H1 (cell line): ENCODE measurements around the gene ARHGEF1. TPM values are rescaled to one million over a fixed set of nuclear protein-coding genes. Genes with fewer than 3 reads are reported as not detected.

Source experiments
- CTCF ChIA-PET: fragments of 300-600 bp; sonication (Branson Sonifier 250); formaldehyde crosslinking; loops from one replicate; lab custom pipeline; 2021; ENCODE audit not compliant: partially characterized antibody; lab: Charles Lee
- POLR2A ChIA-PET: fragments of 300-600 bp; sonication (Branson Sonifier 250); formaldehyde crosslinking; loops from one replicate; lab custom pipeline; 2021; ENCODE audit warnings: inconsistent platforms; ENCODE audit not compliant: partially characterized antibody; lab: Charles Lee
- DNase-seq, 2 experiments: peaks; one replicate each; pipeline versions ENCODE4 v3.0.0 to v3.0.0-alpha.2; 2010 to 2022; ENCODE audit warnings: low spot score in 2 of 2, low read depth in 1 of 2, mixed read lengths in 1 of 2
- FAIRE-seq: peaks from 2 replicates; lab custom pipeline; 2011; peaks lifted over from hg19 to GRCh38; lab: Jason Lieb, UNC
- H2AFZ ChIP-seq: 2 replicates; pipeline ENCODE4 v1.8.1; 2012; ENCODE audit warnings: low read length, inconsistent platforms
- H2AK5ac ChIP-seq: 2 replicates; pipeline ENCODE4 v1.6.1; 2013; ENCODE audit warnings: low read depth, low read length
- H2BK120ac ChIP-seq: replicated peaks from 2 replicates; pipeline ENCODE3; 2013; ENCODE audit warnings: low read depth, low read length, inconsistent platforms
- H2BK12ac ChIP-seq: 2 replicates; pipeline ENCODE4 v1.6.1; 2013; ENCODE audit warnings: low read depth, low read length
- H2BK15ac ChIP-seq: 2 replicates; pipeline ENCODE4 v1.6.1; 2013; ENCODE audit warnings: low read length
- H2BK20ac ChIP-seq: 2 replicates; pipeline ENCODE4 v1.6.1; 2013; ENCODE audit warnings: low read length
- H2BK5ac ChIP-seq: 2 replicates; pipeline ENCODE4 v1.6.1; 2013; ENCODE audit warnings: low read depth, low read length
- H3K14ac ChIP-seq: 2 replicates; pipeline ENCODE4 v1.6.1; 2013; ENCODE audit warnings: inconsistent platforms; ENCODE audit not compliant: insufficient read length
- H3K18ac ChIP-seq: 2 replicates; pipeline ENCODE4 v1.6.1; 2013; ENCODE audit warnings: low read length; ENCODE audit errors: extremely low read depth
- H3K23ac ChIP-seq: 2 replicates; pipeline ENCODE4 v1.6.1; 2013; ENCODE audit warnings: inconsistent platforms; ENCODE audit not compliant: insufficient read length
- H3K23me2 ChIP-seq: 2 replicates; pipeline ENCODE4 v1.6.1; 2013; ENCODE audit warnings: low read depth, low read length
- H3K27ac ChIP-seq: 2 replicates; pipeline ENCODE4 v1.6.1; 2011; ENCODE audit warnings: low read depth, low read length, inconsistent platforms
- H3K27me3 ChIP-seq, 4 experiments: replicated peaks in 1 of 4; 1 replicate in 1 of 4; 2 replicates in 3 of 4; pipeline versions ENCODE4 v1.6.1 to v1.8.1; 2011 to 2013; ENCODE audit warnings: low read length in 3 of 4, mild to moderate bottlenecking in 3 of 4, inconsistent platforms in 2 of 4, mixed read lengths in 2 of 4, moderate library complexity in 1 of 4; ENCODE audit not compliant: control insufficient read depth in 3 of 4, insufficient read depth in 3 of 4; ENCODE audit errors: extremely low read depth in 1 of 4
- H3K36me3 ChIP-seq, 4 experiments: 2 replicates each; pipeline versions ENCODE4 v1.6.1 to v1.8.1; 2011 to 2013; ENCODE audit warnings: mild to moderate bottlenecking in 4 of 4, low read length in 3 of 4, moderate library complexity in 2 of 4, control low read depth in 1 of 4, inconsistent platforms in 1 of 4; ENCODE audit not compliant: insufficient read depth in 4 of 4, control insufficient read depth in 2 of 4
- H3K4ac ChIP-seq: replicated peaks from 2 replicates; pipeline ENCODE3; 2013; ENCODE audit warnings: low read length, low read depth, mixed read lengths, inconsistent platforms; ENCODE audit not compliant: insufficient read length
- H3K4me1 ChIP-seq, 4 experiments: replicated peaks in 1 of 4; 1 replicate in 1 of 4; 2 replicates in 3 of 4; pipeline versions ENCODE4 v1.6.1 to v1.8.1; 2011 to 2013; ENCODE audit warnings: low read length in 3 of 4, inconsistent platforms in 2 of 4, mixed read lengths in 1 of 4; ENCODE audit not compliant: insufficient read depth in 4 of 4, control insufficient read depth in 3 of 4
- H3K4me2 ChIP-seq, 2 experiments: 2 replicates each; pipeline versions ENCODE4 v1.6.1 to v1.8.1; 2011 to 2013; ENCODE audit warnings: low read depth in 2 of 2, low read length in 2 of 2, control low read depth in 1 of 2, inconsistent platforms in 1 of 2, mild to moderate bottlenecking in 1 of 2; ENCODE audit not compliant: insufficient read depth in 1 of 2
- H3K4me3 ChIP-seq, 4 experiments: fragments of 200-600, 300-600 bp in 1 of 4; sonication (generic), shearing (Covaris generic), sonication (Bioruptor Twin) in 1 of 4; 2 replicates each; pipeline versions ENCODE4 v1.5.1 to v1.8.1; 2011 to 2016; ENCODE audit warnings: low read length in 4 of 4, low read depth in 3 of 4, control low read depth in 2 of 4, inconsistent platforms in 2 of 4, mild to moderate bottlenecking in 2 of 4, mixed read lengths in 1 of 4, moderate library complexity in 1 of 4; ENCODE audit not compliant: insufficient read depth in 2 of 4; ENCODE audit errors: extremely low read depth in 1 of 4
- H3K56ac ChIP-seq: replicated peaks from 2 replicates; pipeline ENCODE3; 2013; ENCODE audit warnings: low read depth, mild to moderate bottlenecking, mixed read lengths, low read length, inconsistent platforms; ENCODE audit not compliant: insufficient read length
- H3K79me1 ChIP-seq: 2 replicates; pipeline ENCODE4 v1.6.1; 2013; ENCODE audit warnings: low read depth, low read length, control low read depth
- H3K79me2 ChIP-seq, 2 experiments: 2 replicates each; pipeline versions ENCODE4 v1.6.1 to v1.8.1; 2012 to 2013; ENCODE audit warnings: low read length in 2 of 2, mild to moderate bottlenecking in 2 of 2, inconsistent platforms in 1 of 2; ENCODE audit not compliant: insufficient read depth in 2 of 2, control insufficient read depth in 1 of 2
- H3K9ac ChIP-seq, 4 experiments: replicated peaks in 1 of 4; 1 replicate in 1 of 4; 2 replicates in 3 of 4; pipeline versions ENCODE4 v1.6.1 to v1.8.1; 2011 to 2013; ENCODE audit warnings: low read depth in 3 of 4, low read length in 3 of 4, control low read depth in 2 of 4, mild to moderate bottlenecking in 2 of 4, moderate library complexity in 2 of 4, inconsistent platforms in 1 of 4; ENCODE audit errors: extremely low read depth in 1 of 4
- H3K9me3 ChIP-seq, 2 experiments: 2 replicates each; pipeline versions ENCODE4 v1.6.1 to v1.8.1; 2012 to 2013; ENCODE audit warnings: mild to moderate bottlenecking in 2 of 2, moderate library complexity in 2 of 2, control low read depth in 1 of 2, inconsistent platforms in 1 of 2, low read depth in 1 of 2, low read length in 1 of 2, mixed read lengths in 1 of 2; ENCODE audit not compliant: insufficient read depth in 2 of 2
- H4K20me1 ChIP-seq, 2 experiments: replicated peaks in 1 of 2; 2 replicates each; pipeline versions ENCODE3 to v1.8.1; 2011 to 2013; ENCODE audit warnings: inconsistent platforms in 2 of 2, low read length in 2 of 2, mild to moderate bottlenecking in 1 of 2; ENCODE audit not compliant: insufficient read depth in 2 of 2, control insufficient read depth in 1 of 2
- H4K5ac ChIP-seq: 2 replicates; pipeline ENCODE4 v1.6.1; 2013; ENCODE audit warnings: low read length, low read depth, mixed read lengths, inconsistent platforms; ENCODE audit not compliant: insufficient read length
- H4K8ac ChIP-seq: 2 replicates; pipeline ENCODE4 v1.8.0; 2013; ENCODE audit warnings: mild to moderate bottlenecking, moderate library complexity, low read length, inconsistent platforms; ENCODE audit not compliant: insufficient read depth; ENCODE audit errors: extremely low read depth
- H4K91ac ChIP-seq: replicated peaks from 2 replicates; pipeline ENCODE3; 2013; ENCODE audit warnings: low read length, mixed read lengths, inconsistent platforms; ENCODE audit not compliant: insufficient read length
- E2F6 ChIP-seq: IDR thresholded peaks from 2 replicates; pipeline ENCODE4 v1.6.1; 2012; ENCODE audit warnings: inconsistent platforms
- POLR2AphosphoS5 ChIP-seq: IDR thresholded peaks from 2 replicates; pipeline ENCODE4 v1.6.1; 2011; ENCODE audit warnings: low read depth, low read length
- RAD21 ChIP-seq, 2 experiments: IDR thresholded peaks in 1 of 2; conservative IDR thresholded peaks in 1 of 2; 2 replicates each; pipeline ENCODE4 v1.6.1; 2011; ENCODE audit warnings: low read depth in 2 of 2, low read length in 2 of 2, improper control_type of control experiment in 1 of 2, inconsistent platforms in 1 of 2, mild to moderate bottlenecking in 1 of 2, moderate library complexity in 1 of 2
- SIN3A ChIP-seq, 2 experiments: IDR thresholded peaks in 1 of 2; conservative IDR thresholded peaks in 1 of 2; 2 replicates each; pipeline ENCODE4 v1.6.1; 2011 to 2012; ENCODE audit warnings: low read length in 2 of 2, improper control_type of control experiment in 1 of 2, low read depth in 1 of 2, mild to moderate bottlenecking in 1 of 2
- TAF7 ChIP-seq: optimal IDR thresholded peaks from 2 replicates; pipeline ENCODE3; 2011; ENCODE audit warnings: low read depth, mild to moderate bottlenecking, inconsistent platforms, low read length, moderate library complexity, borderline replicate concordance
- USF2 ChIP-seq: IDR thresholded peaks from 2 replicates; pipeline ENCODE4 v1.6.1; 2011; ENCODE audit warnings: low read length, improper control_type of control experiment
- WGBS, 2 experiments: shearing (Covaris generic) in 1 of 2; methylation state at CpG; one replicate each; pipeline versions ENCODE4 v1.1.6 to v1.1.7; 2013 to 2015; ENCODE audit warnings: low lambda C conversion rate in 2 of 2, mixed read lengths in 2 of 2, inconsistent platforms in 1 of 2, low coverage in 1 of 2, missing lambda C conversion rate in 1 of 2; ENCODE audit not compliant: insufficient replicate concordance in 2 of 2, insufficient coverage in 1 of 2, insufficient read length in 1 of 2; ENCODE audit errors: extremely low coverage in 1 of 2, missing lambda C conversion rate in 1 of 2; 5-methylcytosine and 5-hydroxymethylcytosine counted together
- polyA plus RNA-seq, 7 experiments: library from polyadenylated mRNA; depleted of rRNA in 3 of 7; stranded (reverse) in 5 of 7; unstranded in 2 of 7; fragments of >200 nt in 5 of 7; fragments of 200-250 nt in 2 of 7; gene quantifications; 1 replicate in 5 of 7; 2 replicates in 1 of 7; 4 replicates in 1 of 7; pipeline versions ENCODE4 v1.2.1 to v1.2.3, GENCODE V29; 2011 to 2013; ENCODE audit warnings: missing spikeins in 2 of 7, mixed read lengths in 2 of 7
- total RNA-seq: library from RNA; stranded (reverse); fragmentation: NEBNext Ultra II Directional; extraction: Animal tissue kit (Norgen Biotek cat#: 25700); gene quantifications from 2 replicates; pipeline ENCODE4 v1.2.1, GENCODE V29; 2021
- TF ChIP-seq, protein P1 (sequence below): IDR thresholded peaks from 2 replicates; pipeline ENCODE4 v1.6.1; 2012; ENCODE audit warnings: inconsistent platforms

ARHGEF1 gene
- total and polyA plus RNA-seq, 2 of the 8 experiments (the other 6 are each of a cell fraction or from before 2014, with no cell fraction given): 23.0 to 49.0 TPM

DNA sequence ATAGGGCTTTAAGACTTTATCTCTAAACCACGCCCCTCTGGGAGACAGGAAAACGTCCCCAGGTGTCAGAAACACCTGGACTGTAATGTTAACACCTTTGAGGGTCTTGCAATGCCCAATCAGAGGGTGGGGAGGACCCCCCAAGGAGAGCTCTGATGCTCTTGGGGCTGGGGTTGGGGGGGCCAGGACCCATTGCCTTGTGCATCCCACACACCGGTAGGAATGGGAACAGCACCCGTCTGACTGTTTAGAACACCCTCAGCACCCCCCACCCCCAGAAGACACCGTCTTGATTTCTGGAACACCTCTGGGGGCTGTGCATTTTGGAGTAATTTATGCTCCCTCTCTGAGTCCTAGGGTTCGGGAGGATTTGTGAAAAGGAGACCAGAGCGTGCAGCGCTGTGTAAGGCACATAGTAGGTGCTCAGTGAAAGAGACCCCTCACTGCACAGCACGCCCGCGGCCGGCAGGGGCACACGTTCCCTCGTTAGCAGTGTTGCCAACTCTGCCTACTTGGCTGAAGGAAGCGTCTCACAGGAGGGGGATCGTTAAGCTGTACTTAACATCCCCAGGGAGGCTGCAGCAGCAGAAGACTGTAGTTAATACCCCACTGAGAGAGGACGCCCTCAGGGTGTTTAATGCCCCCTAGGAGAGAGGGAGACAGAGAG lies 48.1 kb downstream of the ARHGEF1 start:
- FAIRE-seq: peak; percentile 73
- 0 out of 4 replicates have a peak, but pooled peaks of 1 of the 2 experiments have one; percentile 34 for TF ChIP-seq SIN3A (conservative IDR thresholded peaks at IDR 0.05 in 1 of 2, IDR thresholded peaks at IDR 0.05 in 1 of 2; ENCODE audit: low read depth in 1 of 2, low read length in 2 of 2)
- no peak for TF ChIP-seq USF2
- TF ChIP-seq TAF7: no peak
- peak; percentile 22 to 49; a peak in 3 of 4 replicates for TF ChIP-seq RAD21 (IDR thresholded peaks at IDR 0.05 in 1 of 2, conservative IDR thresholded peaks at IDR 0.05 in 1 of 2; ENCODE audit: low read depth in 2 of 2, low read length in 2 of 2)
- no peak for TF ChIP-seq E2F6
- TF ChIP-seq, protein P1, sequence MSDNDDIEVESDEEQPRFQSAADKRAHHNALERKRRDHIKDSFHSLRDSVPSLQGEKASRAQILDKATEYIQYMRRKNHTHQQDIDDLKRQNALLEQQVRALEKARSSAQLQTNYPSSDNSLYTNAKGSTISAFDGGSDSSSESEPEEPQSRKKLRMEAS: peak; percentile 34; the same call in 1 of the 2 replicates
- no peak for TF ChIP-seq POLR2AphosphoS5

More for the DNA sequence above, 48.1 kb downstream of the ARHGEF1 start:
- no peak overlapping the region for H4K5ac ChIP-seq
- POLR2A ChIA-PET: interaction anchor here (0.6 to 9.6 kb wide), 12 partner anchors 9 to 151 kb away, joined by 3 to 71 read pairs (median 6); partner anchors contain the start of gene RABAC1
- H2BK5ac ChIP-seq: no peak overlapping the region
- H3K9me3 ChIP-seq: no peaks in the 10 kb centered on the region
- no peak overlapping the region for H3K14ac ChIP-seq
- peaks cover 6 to 29% of the 10 kb centered on the region in 2 experiments for H4K20me1 ChIP-seq
- no peak overlapping the region for H2BK15ac ChIP-seq
- H2BK12ac ChIP-seq: no peak overlapping the region
- H3K79me1 ChIP-seq: no peaks in the 10 kb centered on the region
- no peak overlapping the region for H3K56ac ChIP-seq
- H4K91ac ChIP-seq: no peak overlapping the region
- peaks cover 6 to 23% (median 15%) of the 10 kb centered on the region in 4 experiments for H3K4me1 ChIP-seq
- CTCF ChIA-PET: interaction anchor here (0.8 to 7.0 kb wide), 24 partner anchors 9 to 66 kb away, joined by 3 to 51 read pairs (median 5); partner anchors contain the start of gene ARHGEF1
- peak; percentile 58 to 84 for DNase-seq
- no peak overlapping the region for H3K18ac ChIP-seq
- peaks cover 12% of the 10 kb centered on the region for H3K23me2 ChIP-seq
- peak overlapping the region in 1 of 2 experiments; percentile 19; a peak in 1 of 4 replicates for H3K4me2 ChIP-seq
- H3K4ac ChIP-seq: no peak overlapping the region
- no peak overlapping the region for H2BK120ac ChIP-seq
- H3K4me3 ChIP-seq: no peak overlapping the region
- WGBS, 2 experiments: 8% methylated on average over 17 of the region's 17 CpGs; no CpG with 5 or more reads in 1 of the 2 experiments
- no peaks in the 10 kb centered on the region for H3K79me2 ChIP-seq
- no peak overlapping the region for H3K23ac ChIP-seq
- H2BK20ac ChIP-seq: no peak overlapping the region
- no peak overlapping the region for H4K8ac ChIP-seq
- H2AK5ac ChIP-seq: no peak overlapping the region
- H3K9ac ChIP-seq: no peak overlapping the region
- H3K27me3 ChIP-seq: peaks cover 72 to 97% (median 94%) of the 10 kb centered on the region in 4 experiments
- H2AFZ ChIP-seq: no peak overlapping the region
- no peak overlapping the region for H3K27ac ChIP-seq
- H3K36me3 ChIP-seq: no peaks in the 10 kb centered on the region; a peak in 1 of 8 replicates
